ENCODE data around the gene CIBAR2. TPM values are rescaled to one million over a fixed set of nuclear protein-coding genes. Genes with fewer than 3 reads are reported as not detected.

Gene CIBAR2
- total RNA-seq, 1 donor from 2014 or later = 12.8 TPM

GRCh38 chr16:85104147-85104546 is 8.1 kb downstream of the CIBAR2 start:
- Histone ChIP-seq H3K27ac (no peak overlapping the region), H3K27me3 (ENCODE audit: low read depth) (no peaks in the 10 kb centered on the region), H3K4me1 (peaks cover 10% of the 10 kb centered on the region), H3K36me3 (no peaks in the 10 kb centered on the region), H3K4me3 (no peak overlapping the region), H3K9me3 (no peaks in the 10 kb centered on the region)
- no peak for TF ChIP-seq CTCF (IDR thresholded peaks at IDR 0.05)
- DNase-seq = no peak
- no peak for ATAC-seq
- intact Hi-C loops (cut with DNase I) = no loop called here

- H3K9me3 ChIP-seq = no peaks in the 10 kb centered on the region
- H3K36me3 ChIP-seq = no peaks in the 10 kb centered on the region
- no peaks in the 10 kb centered on the region for H3K27me3 ChIP-seq (ENCODE audit: low read depth)
- no peak overlapping the region for H3K27ac ChIP-seq
- ATAC-seq (no peak), DNase-seq (no peak)
- peaks cover 10% of the 10 kb centered on the region for H3K4me1 ChIP-seq
- TF ChIP-seq CTCF (IDR thresholded peaks at IDR 0.05) = no peak
- no peak overlapping the region for H3K4me3 ChIP-seq
- intact Hi-C loops (cut with DNase I) = no loop called here
These were observed 8.9 kb downstream of the CIBAR2 start for GRCh38 chr16:85103114-85104079.

- DNase-seq (no peak), ATAC-seq (no peak)
- peaks cover 5% of the 10 kb centered on the region for H3K27me3 ChIP-seq (ENCODE audit: low read depth)
- H3K4me3 ChIP-seq = no peak overlapping the region
- intact Hi-C loops (cut with DNase I) = no loop called here
- no peak overlapping the region for H3K27ac ChIP-seq
- no peaks in the 10 kb centered on the region for H3K36me3 ChIP-seq
- H3K9me3 ChIP-seq = no peaks in the 10 kb centered on the region
- H3K4me1 ChIP-seq = peaks cover 10% of the 10 kb centered on the region
- TF ChIP-seq CTCF (IDR thresholded peaks at IDR 0.05) = no peak
These were observed 10.2 kb downstream of the CIBAR2 start for GRCh38 chr16:85101956-85102630.

GRCh38 chr16:85100265-85100664 is 12.0 kb downstream of the CIBAR2 start:
- Histone ChIP-seq H3K4me1 (peaks cover 7% of the 10 kb centered on the region), H3K27me3 (ENCODE audit: low read depth) (peaks cover 5% of the 10 kb centered on the region), H3K4me3 (no peak overlapping the region), H3K27ac (no peak overlapping the region), H3K9me3 (no peaks in the 10 kb centered on the region), H3K36me3 (no peaks in the 10 kb centered on the region)
- intact Hi-C loops (cut with DNase I) = no loop called here
- DNase-seq (no peak), ATAC-seq (no peak)
- no peak for TF ChIP-seq CTCF (IDR thresholded peaks at IDR 0.05)

GRCh38 chr16:85098565-85098964 is 13.7 kb downstream of the CIBAR2 start:
- no peaks in the 10 kb centered on the region for H3K36me3 ChIP-seq
- DNase-seq (no peak), ATAC-seq (no peak)
- no peak for TF ChIP-seq CTCF (IDR thresholded peaks at IDR 0.05)
- no peaks in the 10 kb centered on the region for H3K4me1 ChIP-seq
- intact Hi-C loops (cut with DNase I) = no loop called here
- H3K27me3 ChIP-seq (ENCODE audit: low read depth) = peaks cover 5% of the 10 kb centered on the region
- H3K4me3 ChIP-seq = no peak overlapping the region
- no peaks in the 10 kb centered on the region for H3K9me3 ChIP-seq
- no peak overlapping the region for H3K27ac ChIP-seq
